AG04449 (cell line): ENCODE results near the gene ACBD6.
"Not testable (repeated sequence)": the region's sequence is repeated elsewhere in the genome, so short reads cannot be mapped to it uniquely, and the experiment has no call there.

Experiments
- CTCF ChIA-PET: fragments of 350-600 bp; formaldehyde crosslinking; extraction: SDS; loops from one replicate; lab custom pipeline; 2021; ENCODE audit warnings: antibody characterized with exemption; lab: Yijun Ruan, JAX
- POLR2A ChIA-PET: fragments of 400-600, 350-600 bp; formaldehyde crosslinking; extraction: SDS; loops from one replicate; lab custom pipeline; 2020; ENCODE audit warnings: antibody characterized with exemption, inconsistent platforms; lab: Yijun Ruan, JAX
- DNase-seq: peaks from one replicate; pipeline ENCODE4 v3.0.0-alpha.2; 2010; ENCODE audit warnings: low read depth, low spot score
- H3K4me3 ChIP-seq: 2 replicates; pipeline ENCODE4 v1.5.1; 2011; ENCODE audit warnings: low read depth, mild to moderate bottlenecking, control low read depth, low read length
- CTCF ChIP-seq: IDR thresholded peaks from one replicate; pipeline ENCODE4 v1.5.1; 2011; ENCODE audit warnings: mild to moderate bottlenecking, moderate library complexity, low read length, control low read depth, inconsistent platforms; ENCODE audit not compliant: insufficient read depth; ENCODE audit errors: missing control alignments

ACBD6 gene

GRCh38 chr1:180484490-180484889, 17.9 kb downstream of the ACBD6 start:
- CTCF ChIA-PET, result no interaction called here

GRCh38 chr1:180482425-180483275, 19.7 kb downstream of the ACBD6 start:
- TF ChIP-seq CTCF, result peak; percentile 49
- no peak overlapping the region for H3K4me3 ChIP-seq
- DNase-seq, result no peak
- POLR2A ChIA-PET, result no interaction called here
- CTCF ChIA-PET, result interaction anchor here (0.6 to 8.6 kb wide), 40 partner anchors 10 to 625 kb away, joined by 3 to 120 read pairs (median 4); partner anchors contain the start of gene ACBD6

More at GRCh38 chr1:180484490-180484889, 17.9 kb downstream of the ACBD6 start:
- no peak for DNase-seq
- no peak for TF ChIP-seq CTCF
- POLR2A ChIA-PET, result no interaction called here
- H3K4me3 ChIP-seq, result no peak overlapping the region

GRCh38 chr1:180470031-180470430, 32.3 kb downstream of the ACBD6 start:
- no peak for TF ChIP-seq CTCF
- no peak for DNase-seq
- no peak overlapping the region for H3K4me3 ChIP-seq
- CTCF ChIA-PET, result interaction anchor here (1.2 to 13.4 kb wide), 3 partner anchors 10 to 282 kb away, joined by 3 to 120 read pairs (median 8); no protein-coding TSS in a partner anchor
- POLR2A ChIA-PET, result no interaction called here

- DNase-seq, result no peak
- ChIA-PET CTCF (interaction anchor here (5.2 to 13.4 kb wide), 2 partner anchors 12 to 215 kb away, joined by 25 to 120 read pairs; no protein-coding TSS in a partner anchor), POLR2A (no interaction called here)
- TF ChIP-seq CTCF, result no peak
- H3K4me3 ChIP-seq, result no peak overlapping the region
Observed at GRCh38 chr1:180468311-180468710, 34.1 kb downstream of the ACBD6 start.

- ChIA-PET CTCF (interaction anchor here (0.7 to 13.4 kb wide), 6 partner anchors 11 to 251 kb away, joined by 3 to 120 read pairs (median 3); no protein-coding TSS in a partner anchor), POLR2A (no interaction called here)
- no peak for TF ChIP-seq CTCF
- H3K4me3 ChIP-seq, result no peak overlapping the region
- DNase-seq, result no peak
Observed at GRCh38 chr1:180462102-180462501, 40.3 kb downstream of the ACBD6 start.

- H3K4me3 ChIP-seq, DNase-seq, POLR2A ChIA-PET: not testable (repeated sequence)
- CTCF ChIA-PET, result interaction anchor here (0.7 to 13.4 kb wide), 6 partner anchors 13 to 251 kb away, joined by 3 to 120 read pairs (median 3); no protein-coding TSS in a partner anchor
Observed at GRCh38 chr1:180461682-180462081, 40.7 kb downstream of the ACBD6 start.
